ENCODE results near the gene SLC22A31. TPM values are rescaled to one million over a fixed set of nuclear protein-coding genes. Genes with fewer than 3 reads are reported as not detected.

Gene SLC22A31
- total RNA-seq, 1 experiment from 2014 or later, result 8.4 TPM

- H3K79me2 ChIP-seq (ENCODE audit: low read length), result no peaks in the 10 kb centered on the region
- H4K20me1 ChIP-seq (ENCODE audit: low read length), result no peaks in the 10 kb centered on the region
- no peak overlapping the region for H3K4me2 ChIP-seq (ENCODE audit: low read length)
- TF ChIP-seq EZH2phosphoT487 (IDR thresholded peaks at IDR 0.05; ENCODE audit: borderline replicate concordance, low read length) (no peak), CTCF (conservative IDR thresholded peaks at IDR 0.05; ENCODE audit: low read depth, low read length) (no peak), EZH2 (IDR thresholded peaks at IDR 0.05; ENCODE audit: low read length, unreplicated experiment) (no peak)
- intact Hi-C loops (cut with micrococcal nuclease), result no loop called here
- no peak overlapping the region for H3K4me3 ChIP-seq (ENCODE audit: low read length)
- no peak overlapping the region for H3K9ac ChIP-seq (ENCODE audit: low read length)
- no peak overlapping the region for H2AFZ ChIP-seq (ENCODE audit: low read length)
- H3K27ac ChIP-seq (ENCODE audit: low read length), result no peak overlapping the region
- POLR2A ChIA-PET (ENCODE audit: unreplicated experiment), result interaction anchor here (0.7 kb wide), 1 partner anchor 99 kb away, joined by 3 read pairs; no protein-coding TSS in a partner anchor
- H3K9me2 ChIP-seq (replicated peaks; ENCODE audit: low read length), result no peaks in the 10 kb centered on the region
- peaks cover 10% of the 10 kb centered on the region; the same call in 1 of the 2 replicates for H3K4me1 ChIP-seq (ENCODE audit: insufficient read depth, low read length)
- peak; percentile 16; the same call in 1 of the 2 replicates for ATAC-seq
- DNase-seq, result no peak
- no peaks in the 10 kb centered on the region for H3K27me3 ChIP-seq (ENCODE audit: low read length)
- H3K9me3 ChIP-seq (ENCODE audit: low read length), result no peaks in the 10 kb centered on the region
- H3K36me3 ChIP-seq (ENCODE audit: low read depth, low read length), result no peaks in the 10 kb centered on the region
- CTCF ChIA-PET, result no interaction called here
- BruUV-seq (replicated peaks), result no TSS peak
- peaks cover 6% of the 10 kb centered on the region for H3F3A ChIP-seq (ENCODE audit: low read length, unreplicated experiment)
Observed at GRCh38 chr16:89152831-89153700, 47.3 kb downstream of the SLC22A31 start.

GRCh38 chr16:89150981-89151380 lies 49.4 kb downstream of the SLC22A31 start:
- DNase-seq (no peak), ATAC-seq (no peak)
- Histone ChIP-seq H3K27ac (ENCODE audit: low read length) (no peak overlapping the region), H3K36me3 (ENCODE audit: low read depth, low read length) (no peaks in the 10 kb centered on the region), H3K4me3 (ENCODE audit: low read length) (no peak overlapping the region), H3K4me2 (ENCODE audit: low read length) (no peak overlapping the region), H3K9me2 (replicated peaks; ENCODE audit: low read length) (no peaks in the 10 kb centered on the region), H3K4me1 (ENCODE audit: insufficient read depth, low read length) (peaks cover 10% of the 10 kb centered on the region; the same call in 1 of the 2 replicates), H2AFZ (ENCODE audit: low read length) (no peak overlapping the region), H3F3A (ENCODE audit: low read length, unreplicated experiment) (no peaks in the 10 kb centered on the region), H4K20me1 (ENCODE audit: low read length) (no peaks in the 10 kb centered on the region), H3K27me3 (ENCODE audit: low read length) (no peaks in the 10 kb centered on the region), H3K9me3 (ENCODE audit: low read length) (no peaks in the 10 kb centered on the region), H3K79me2 (ENCODE audit: low read length) (no peaks in the 10 kb centered on the region), H3K9ac (ENCODE audit: low read length) (no peak overlapping the region)
- intact Hi-C loops (cut with micrococcal nuclease), result no loop called here
- ChIA-PET POLR2A (ENCODE audit: unreplicated experiment) (no interaction called here), CTCF (no interaction called here)
- no peak for TF ChIP-seq EZH2 (IDR thresholded peaks at IDR 0.05; ENCODE audit: low read length, unreplicated experiment)
- BruUV-seq (replicated peaks), result no TSS peak

GRCh38 chr16:89150090-89150835 lies 50.1 kb downstream of the SLC22A31 start:
- Histone ChIP-seq H3K4me3 (ENCODE audit: low read length) (no peak overlapping the region), H3K36me3 (ENCODE audit: low read depth, low read length) (no peaks in the 10 kb centered on the region), H3K27ac (ENCODE audit: low read length) (no peak overlapping the region), H4K20me1 (ENCODE audit: low read length) (no peaks in the 10 kb centered on the region), H3K9ac (ENCODE audit: low read length) (no peak overlapping the region), H3K79me2 (ENCODE audit: low read length) (no peaks in the 10 kb centered on the region), H3K4me2 (ENCODE audit: low read length) (no peak overlapping the region), H2AFZ (ENCODE audit: low read length) (no peak overlapping the region), H3F3A (ENCODE audit: low read length, unreplicated experiment) (no peaks in the 10 kb centered on the region), H3K9me3 (ENCODE audit: low read length) (no peaks in the 10 kb centered on the region), H3K4me1 (ENCODE audit: insufficient read depth, low read length) (peaks cover 10% of the 10 kb centered on the region; the same call in 1 of the 2 replicates), H3K9me2 (replicated peaks; ENCODE audit: low read length) (no peaks in the 10 kb centered on the region), H3K27me3 (ENCODE audit: low read length) (no peaks in the 10 kb centered on the region)
- no peak for ATAC-seq
- TF ChIP-seq EZH2 (IDR thresholded peaks at IDR 0.05; ENCODE audit: low read length, unreplicated experiment) (no peak), CTCF (conservative IDR thresholded peaks at IDR 0.05; ENCODE audit: low read depth, low read length) (no peak), EZH2phosphoT487 (IDR thresholded peaks at IDR 0.05; ENCODE audit: borderline replicate concordance, low read length) (no peak)
- ChIA-PET POLR2A (ENCODE audit: unreplicated experiment) (no interaction called here), CTCF (no interaction called here)
- no peak for DNase-seq
- no TSS peak for BruUV-seq (replicated peaks)
- intact Hi-C loops (cut with micrococcal nuclease), result no loop called here
